Measurements from ENCODE around the gene GTSE1.
"Not testable (repeated sequence)": the region's sequence is repeated elsewhere in the genome, so short reads cannot be mapped to it uniquely, and the experiment has no call there.

GRCh38 chr22:46264520-46264919 is 32.1 kb upstream of the GTSE1 start:
- TF ChIP-seq CTCF (IDR thresholded peaks at IDR 0.05); ZFX (IDR thresholded peaks at IDR 0.05; ENCODE audit: borderline replicate concordance): not testable (repeated sequence)
